BE2C (cell line): ENCODE results near the gene CDK8.

Source experiments
- DNase-seq: peaks from one replicate; pipeline ENCODE4 v3.0.0-alpha.2; 2020
- H3K27me3 ChIP-seq: fragments of 250-450 bp; sonication (Bioruptor Pico); 2 replicates; pipeline ENCODE4 v1.5.1; 2020; ENCODE audit warnings: mild to moderate bottlenecking
- H3K36me3 ChIP-seq: fragments of 250-450 bp; sonication (Bioruptor Pico); 2 replicates; pipeline ENCODE4 v1.5.1; 2020; ENCODE audit warnings: mild to moderate bottlenecking
- H3K4me1 ChIP-seq: fragments of 250-450 bp; sonication (Bioruptor Pico); 2 replicates; pipeline ENCODE4 v1.5.1; 2020
- H3K4me3 ChIP-seq: 2 replicates; pipeline ENCODE4 v1.5.1; 2011; ENCODE audit warnings: low read depth, low read length
- H3K9me3 ChIP-seq: fragments of 250-450 bp; sonication (Bioruptor Pico); 2 replicates; pipeline ENCODE4 v1.5.1; 2020
- TF ChIP-seq, protein P1 (sequence below): IDR thresholded peaks from 2 replicates; pipeline ENCODE4 v1.5.1; 2012; ENCODE audit warnings: mild to moderate bottlenecking, low read depth, low read length

The CDK8 gene

DNA sequence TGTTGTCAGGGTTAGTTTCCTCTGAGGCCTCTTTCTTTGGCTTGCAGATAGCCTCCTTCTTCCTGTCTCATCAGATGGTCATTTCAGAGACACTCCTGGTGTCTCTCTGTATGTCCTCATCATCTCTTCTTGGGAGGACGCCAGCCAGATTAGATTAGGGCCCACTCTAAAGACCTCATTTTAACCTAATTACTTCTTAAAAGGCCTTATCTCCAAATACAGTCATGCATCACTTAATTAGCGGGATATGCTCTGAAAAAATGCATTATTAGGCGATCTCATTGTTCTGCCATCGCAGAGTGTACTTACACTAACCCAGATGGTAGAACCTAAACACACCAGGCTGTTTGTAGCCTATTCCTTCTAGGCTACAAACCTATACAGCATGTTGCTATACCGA lies 89.0 kb downstream of the CDK8 start:
- DNase-seq: peak; percentile 91
- Histone ChIP-seq H3K27me3 (no peaks in the 10 kb centered on the region), H3K4me3 (no peak overlapping the region), H3K4me1 (peaks cover 12% of the 10 kb centered on the region), H3K36me3 (no peaks in the 10 kb centered on the region; the same call in 1 of the 2 replicates), H3K9me3 (no peaks in the 10 kb centered on the region)
- TF ChIP-seq, protein P1, sequence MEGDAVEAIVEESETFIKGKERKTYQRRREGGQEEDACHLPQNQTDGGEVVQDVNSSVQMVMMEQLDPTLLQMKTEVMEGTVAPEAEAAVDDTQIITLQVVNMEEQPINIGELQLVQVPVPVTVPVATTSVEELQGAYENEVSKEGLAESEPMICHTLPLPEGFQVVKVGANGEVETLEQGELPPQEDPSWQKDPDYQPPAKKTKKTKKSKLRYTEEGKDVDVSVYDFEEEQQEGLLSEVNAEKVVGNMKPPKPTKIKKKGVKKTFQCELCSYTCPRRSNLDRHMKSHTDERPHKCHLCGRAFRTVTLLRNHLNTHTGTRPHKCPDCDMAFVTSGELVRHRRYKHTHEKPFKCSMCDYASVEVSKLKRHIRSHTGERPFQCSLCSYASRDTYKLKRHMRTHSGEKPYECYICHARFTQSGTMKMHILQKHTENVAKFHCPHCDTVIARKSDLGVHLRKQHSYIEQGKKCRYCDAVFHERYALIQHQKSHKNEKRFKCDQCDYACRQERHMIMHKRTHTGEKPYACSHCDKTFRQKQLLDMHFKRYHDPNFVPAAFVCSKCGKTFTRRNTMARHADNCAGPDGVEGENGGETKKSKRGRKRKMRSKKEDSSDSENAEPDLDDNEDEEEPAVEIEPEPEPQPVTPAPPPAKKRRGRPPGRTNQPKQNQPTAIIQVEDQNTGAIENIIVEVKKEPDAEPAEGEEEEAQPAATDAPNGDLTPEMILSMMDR: no peak

DNA sequence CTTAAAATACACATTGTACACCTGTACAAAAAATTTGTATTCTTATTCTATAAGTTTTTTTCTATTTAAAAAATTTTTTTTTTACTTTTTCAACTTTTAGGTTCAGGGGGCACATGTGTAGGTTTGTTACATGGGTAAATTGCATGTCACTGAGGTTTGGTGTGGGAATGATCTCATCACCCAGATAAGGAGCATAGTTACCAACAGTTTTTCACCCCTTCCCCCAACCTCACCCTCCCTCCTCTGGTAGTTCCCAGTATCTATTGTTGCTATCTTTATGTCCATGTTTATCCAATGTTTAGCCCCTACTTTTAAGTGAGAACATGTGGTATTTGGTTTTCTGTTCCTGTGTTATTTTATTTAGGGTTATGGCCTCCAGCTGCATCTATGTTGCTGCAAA lies 89.9 kb downstream of the CDK8 start:
- TF ChIP-seq, protein P1: no peak
- Histone ChIP-seq H3K4me1 (peaks cover 12% of the 10 kb centered on the region), H3K9me3 (no peaks in the 10 kb centered on the region), H3K27me3 (no peaks in the 10 kb centered on the region), H3K4me3 (no peak overlapping the region), H3K36me3 (no peaks in the 10 kb centered on the region; the same call in 1 of the 2 replicates)
- no peak for DNase-seq

- no peak overlapping the region for H3K4me3 ChIP-seq
These were observed 91.1 kb downstream of the CDK8 start for GRCh38 chr13:26344980-26345379.

GRCh38 chr13:26348966-26349365 lies 95.0 kb downstream of the CDK8 start:
- Histone ChIP-seq H3K27me3 (no peaks in the 10 kb centered on the region), H3K9me3 (no peaks in the 10 kb centered on the region), H3K36me3 (peaks cover 4% of the 10 kb centered on the region), H3K4me1 (no peaks in the 10 kb centered on the region), H3K4me3 (no peak overlapping the region)
- no peak for DNase-seq
- TF ChIP-seq, protein P1: no peak

More at GRCh38 chr13:26344980-26345379, 91.1 kb downstream of the CDK8 start:
- Histone ChIP-seq H3K9me3 (no peaks in the 10 kb centered on the region), H3K27me3 (no peaks in the 10 kb centered on the region), H3K4me1 (peaks cover 12% of the 10 kb centered on the region), H3K36me3 (no peaks in the 10 kb centered on the region; the same call in 1 of the 2 replicates)
- TF ChIP-seq, protein P1: no peak
- no peak for DNase-seq

DNA sequence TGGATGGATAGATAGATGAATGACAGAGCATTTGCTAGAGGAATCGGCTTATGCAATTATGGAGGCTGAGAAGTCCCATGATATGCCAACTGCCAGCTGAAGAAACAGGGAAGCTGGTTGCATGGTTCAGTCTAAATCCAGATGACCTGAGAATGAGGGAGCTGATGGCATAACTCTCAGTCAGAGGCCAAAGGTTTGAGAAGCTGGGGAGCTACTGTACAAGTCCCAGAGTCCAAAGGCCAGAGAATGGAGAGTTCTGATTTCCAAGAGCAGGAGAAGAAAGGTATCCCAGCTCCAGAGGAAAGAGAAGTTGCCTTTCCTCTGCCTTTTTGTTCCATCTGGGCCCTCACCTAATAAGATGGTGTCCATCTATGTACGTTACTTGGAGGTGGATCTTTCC lies 108.3 kb downstream of the CDK8 start:
- Histone ChIP-seq H3K4me1 (peaks cover 9% of the 10 kb centered on the region), H3K36me3 (peaks cover 8% of the 10 kb centered on the region), H3K9me3 (no peaks in the 10 kb centered on the region), H3K4me3 (no peak overlapping the region), H3K27me3 (no peaks in the 10 kb centered on the region)
- TF ChIP-seq, protein P1: no peak
- DNase-seq: no peak

- DNase-seq: no peak
- H3K9me3 ChIP-seq: no peaks in the 10 kb centered on the region
- H3K4me1 ChIP-seq: no peaks in the 10 kb centered on the region
- no peak overlapping the region for H3K4me3 ChIP-seq
- H3K36me3 ChIP-seq: no peaks in the 10 kb centered on the region
- TF ChIP-seq, protein P1: no peak
- H3K27me3 ChIP-seq: no peaks in the 10 kb centered on the region
These were observed 116.6 kb downstream of the CDK8 start for GRCh38 chr13:26370553-26370952.
